ENCODE measurements around the gene CDIPT.

DNA sequence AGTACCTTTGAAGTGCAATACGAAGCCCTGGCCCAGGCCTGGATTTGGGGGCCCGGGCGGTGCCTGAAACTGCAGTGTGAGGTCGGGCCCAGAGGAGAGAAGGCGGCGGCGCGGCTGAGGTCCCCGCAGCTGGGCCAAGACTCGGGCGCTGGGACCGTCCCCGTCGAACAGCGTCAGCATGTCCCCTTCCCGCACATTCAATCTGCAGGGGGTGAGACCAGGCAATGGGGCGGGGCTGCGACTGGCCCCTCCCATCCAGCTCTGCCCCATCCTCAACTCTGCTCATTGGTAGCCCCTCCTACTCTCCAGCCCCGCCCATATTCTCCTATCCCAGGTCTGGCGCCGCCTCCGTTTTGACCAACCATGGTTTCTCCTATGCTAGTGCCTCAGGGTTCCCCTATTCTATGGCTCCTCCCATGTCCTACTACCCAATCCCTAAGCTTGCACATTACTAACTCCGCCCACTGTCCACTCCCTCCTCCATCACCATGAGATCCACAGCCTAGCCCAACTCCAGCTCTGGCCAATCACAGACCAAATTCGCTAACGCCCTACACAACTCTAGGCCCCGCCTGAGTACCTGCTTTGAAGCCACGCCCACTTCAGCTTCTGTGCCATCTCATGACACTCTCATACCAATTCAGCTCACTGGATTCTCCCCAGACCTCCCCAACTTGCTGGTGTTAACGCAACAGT, 14.4 kb upstream of the CDIPT start:
- TF ChIP-seq, protein P1, sequence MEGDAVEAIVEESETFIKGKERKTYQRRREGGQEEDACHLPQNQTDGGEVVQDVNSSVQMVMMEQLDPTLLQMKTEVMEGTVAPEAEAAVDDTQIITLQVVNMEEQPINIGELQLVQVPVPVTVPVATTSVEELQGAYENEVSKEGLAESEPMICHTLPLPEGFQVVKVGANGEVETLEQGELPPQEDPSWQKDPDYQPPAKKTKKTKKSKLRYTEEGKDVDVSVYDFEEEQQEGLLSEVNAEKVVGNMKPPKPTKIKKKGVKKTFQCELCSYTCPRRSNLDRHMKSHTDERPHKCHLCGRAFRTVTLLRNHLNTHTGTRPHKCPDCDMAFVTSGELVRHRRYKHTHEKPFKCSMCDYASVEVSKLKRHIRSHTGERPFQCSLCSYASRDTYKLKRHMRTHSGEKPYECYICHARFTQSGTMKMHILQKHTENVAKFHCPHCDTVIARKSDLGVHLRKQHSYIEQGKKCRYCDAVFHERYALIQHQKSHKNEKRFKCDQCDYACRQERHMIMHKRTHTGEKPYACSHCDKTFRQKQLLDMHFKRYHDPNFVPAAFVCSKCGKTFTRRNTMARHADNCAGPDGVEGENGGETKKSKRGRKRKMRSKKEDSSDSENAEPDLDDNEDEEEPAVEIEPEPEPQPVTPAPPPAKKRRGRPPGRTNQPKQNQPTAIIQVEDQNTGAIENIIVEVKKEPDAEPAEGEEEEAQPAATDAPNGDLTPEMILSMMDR (IDR thresholded peaks at IDR 0.05; ENCODE audit: insufficient read depth, low read depth, low read length), result no peak
- no peak for TF ChIP-seq EZH2 (IDR thresholded peaks at IDR 0.05; ENCODE audit: insufficient read depth, low read length)
